Uterus (tissue), 2 donors: Measurements from ENCODE around the gene CYP4A11.

Experiments used
- CTCF ChIP-seq, 4 experiments: fragments of 200-600 bp in 2 of 4; fragments of 450-650 bp in 2 of 4; sonication (generic) in 2 of 4; IDR thresholded peaks; one replicate each; pipeline ENCODE4 v1.5.1; 2016 to 2019; ENCODE audit warnings: antibody characterized with exemption in 4 of 4, mild to moderate bottlenecking in 2 of 4, moderate library complexity in 1 of 4
- POLR2A ChIP-seq, 2 donors: fragments of 450-650 bp; IDR thresholded peaks; one replicate each; pipeline ENCODE4 v1.6.1; 2016; ENCODE audit warnings: antibody characterized with exemption in 2 of 2, mild to moderate bottlenecking in 1 of 2, moderate library complexity in 1 of 2

GRCh38 chr1:46900401-46900800 is 40.9 kb downstream of the CYP4A11 start:
- no peak for TF ChIP-seq POLR2A (IDR thresholded peaks at IDR 0.05)
- no peak for TF ChIP-seq CTCF (IDR thresholded peaks at IDR 0.05)
